ENCODE results near the gene GLUL.
"Not testable (repeated sequence)": the region's sequence is repeated elsewhere in the genome, so short reads cannot be mapped to it uniquely, and the experiment has no call there.

Gene GLUL

DNA sequence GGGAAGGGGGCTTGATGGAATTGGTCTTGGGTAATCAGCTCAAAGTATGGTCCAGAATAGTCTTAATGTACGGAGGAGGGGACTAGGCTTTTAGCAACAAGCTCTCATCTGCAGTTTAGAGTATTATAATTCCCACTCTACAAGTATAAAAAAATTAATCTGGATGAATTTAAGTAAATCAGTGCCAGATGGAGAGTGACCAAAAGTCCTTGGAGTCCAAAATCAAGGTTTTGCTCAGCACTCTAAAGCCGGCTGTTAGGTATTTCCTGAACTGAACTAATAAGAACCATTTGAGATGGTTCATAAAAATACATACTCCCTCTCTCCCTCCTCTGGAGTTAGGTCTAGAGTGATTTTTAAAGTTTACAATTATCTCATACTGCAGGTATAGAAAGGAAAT is 23.7 kb downstream of the GLUL start:
- DNase-seq: no peak

DNA sequence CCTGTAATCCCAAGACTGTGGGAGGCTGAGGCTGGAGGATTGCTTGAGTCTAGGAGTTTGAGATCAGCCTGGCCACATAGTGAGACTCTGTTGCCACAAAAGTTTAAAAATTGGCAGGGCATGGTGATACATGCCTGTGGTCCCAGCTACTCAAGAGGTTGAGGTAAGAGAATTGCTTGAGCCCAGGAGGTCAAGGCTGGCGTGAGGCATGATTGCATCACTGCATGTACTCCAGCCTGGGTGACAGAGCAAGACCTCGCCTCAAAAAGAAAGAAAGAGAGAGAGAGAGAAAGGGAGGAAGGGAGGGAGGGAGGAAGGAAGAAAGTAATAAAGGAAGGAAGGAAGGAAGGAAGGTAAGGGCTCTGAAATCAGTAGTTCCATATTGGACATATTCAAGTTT is 25.0 kb downstream of the GLUL start:
- DNase-seq: no peak

DNA sequence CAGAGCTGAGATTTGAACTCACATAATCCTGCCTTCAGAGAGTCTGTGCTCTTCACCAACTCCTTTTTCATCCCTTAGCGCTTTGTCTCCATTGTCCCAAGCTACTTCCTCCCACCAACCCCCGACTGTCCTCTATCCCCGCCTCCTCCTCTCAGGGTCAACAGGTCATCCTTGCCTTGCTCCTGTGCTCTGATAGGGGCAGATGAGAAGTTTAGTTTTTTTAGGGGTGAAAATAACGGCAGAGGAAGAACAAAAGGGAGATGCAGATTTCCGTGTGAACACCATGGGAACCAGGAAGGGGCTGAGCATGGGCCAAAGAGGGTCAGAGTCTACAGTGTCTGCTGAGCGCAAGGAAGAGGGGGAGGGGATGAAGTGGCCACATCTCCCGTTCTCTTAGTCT is 31.9 kb downstream of the GLUL start:
- DNase-seq: no peak

DNA sequence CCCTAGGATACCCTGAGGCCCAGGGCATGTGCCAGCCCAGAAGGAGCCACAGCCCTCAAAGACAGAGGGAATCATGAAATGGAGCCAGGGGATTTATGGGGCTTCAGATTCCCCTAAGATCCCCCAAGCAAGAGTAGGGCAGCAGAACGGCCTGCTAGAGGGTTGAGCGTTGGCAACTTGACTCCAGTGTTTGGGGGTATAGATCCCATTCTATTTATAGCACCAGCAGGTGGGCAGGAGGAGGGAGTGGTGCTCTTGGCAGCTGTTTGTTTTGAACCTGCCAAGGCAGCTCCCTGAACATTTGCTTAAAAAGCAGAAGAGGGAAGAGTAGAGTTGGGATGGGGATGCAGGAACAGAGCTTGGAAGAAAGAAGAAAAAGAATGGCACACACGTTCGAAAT is 33.7 kb downstream of the GLUL start:
- no peak for DNase-seq

DNA sequence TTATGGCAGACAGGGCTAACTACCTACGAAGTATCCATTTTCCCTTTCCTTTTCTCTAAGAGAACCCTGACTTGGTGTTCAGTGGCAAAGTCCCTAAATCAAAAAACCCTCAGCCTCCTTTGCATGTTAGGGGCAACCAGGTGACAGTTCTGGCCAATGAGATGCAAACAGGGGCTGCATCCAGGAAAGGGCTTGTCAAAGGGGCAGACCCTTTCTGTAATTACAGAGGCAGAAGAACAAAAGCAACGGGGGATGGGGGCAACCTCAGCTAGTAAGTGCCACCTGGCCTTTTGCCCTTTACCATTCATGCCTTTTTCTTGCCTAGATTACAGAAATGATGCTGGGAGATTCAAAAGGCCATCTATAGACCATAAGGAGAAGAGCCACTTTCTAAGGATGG is 34.4 kb downstream of the GLUL start:
- no peak for DNase-seq

DNA sequence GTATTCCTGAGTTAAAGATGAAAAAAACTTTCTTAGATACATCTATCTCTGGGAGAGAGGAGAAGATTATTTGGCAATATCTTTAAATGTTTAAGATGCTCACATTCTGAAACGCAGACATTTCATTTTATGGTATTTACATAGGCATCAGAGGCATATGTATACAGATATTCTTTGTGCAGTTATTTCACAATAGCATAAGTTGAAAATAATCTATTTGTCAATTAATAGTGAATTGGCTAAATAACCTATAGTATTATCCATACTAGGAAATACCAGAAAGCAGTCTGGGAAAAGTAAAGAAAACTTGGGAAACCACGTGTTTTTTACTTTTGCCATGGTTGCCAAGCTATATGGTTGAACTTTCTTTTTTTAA is 35.9 kb downstream of the GLUL start:
- no peak for DNase-seq

DNA sequence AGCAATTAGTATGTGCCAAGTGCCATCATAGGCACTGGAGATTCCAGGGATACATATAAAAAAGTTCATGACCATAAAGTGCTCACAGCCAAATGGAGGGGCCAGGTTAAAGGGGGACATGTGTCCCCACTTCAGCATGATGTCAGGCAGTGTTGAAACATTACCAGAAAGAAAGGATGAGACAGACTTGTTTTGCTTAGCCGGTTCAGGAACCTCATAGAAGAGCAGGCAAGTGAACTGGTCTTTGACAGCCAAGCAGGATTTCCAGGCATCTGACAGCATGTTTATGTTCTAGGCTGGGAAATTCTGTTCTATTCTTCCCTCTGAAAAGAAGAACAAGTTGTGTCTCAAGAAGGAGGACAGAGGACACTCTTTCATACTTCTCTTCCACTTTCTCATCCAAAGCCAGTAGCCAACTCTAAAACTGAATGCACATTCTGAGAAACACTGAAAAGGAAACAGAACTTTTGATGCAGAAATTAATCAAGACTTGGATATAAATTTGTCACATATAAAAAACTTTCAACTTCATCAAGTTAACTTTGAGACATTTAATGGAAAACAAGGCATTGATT is 39.7 kb downstream of the GLUL start:
- DNase-seq: no peak

DNA sequence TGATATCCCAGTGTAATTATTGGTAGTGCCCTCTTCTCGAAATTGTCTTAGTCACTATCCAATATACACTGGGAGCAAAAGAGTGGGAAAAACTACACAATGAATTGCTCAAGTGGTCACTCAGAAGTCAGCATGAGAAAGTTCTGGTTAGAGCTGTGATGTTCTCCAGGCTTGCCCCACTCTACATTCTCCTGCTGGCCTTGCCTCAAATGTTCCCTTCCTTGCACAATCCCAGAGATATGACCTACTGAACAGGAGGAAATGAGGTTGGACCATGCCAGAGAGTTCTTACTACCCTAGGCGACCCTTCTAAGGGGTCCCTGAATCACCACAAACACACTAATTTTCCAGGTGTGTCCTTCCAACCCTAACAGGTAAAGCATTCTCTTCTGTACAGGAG is 40.8 kb downstream of the GLUL start:
- DNase-seq: no peak

DNA sequence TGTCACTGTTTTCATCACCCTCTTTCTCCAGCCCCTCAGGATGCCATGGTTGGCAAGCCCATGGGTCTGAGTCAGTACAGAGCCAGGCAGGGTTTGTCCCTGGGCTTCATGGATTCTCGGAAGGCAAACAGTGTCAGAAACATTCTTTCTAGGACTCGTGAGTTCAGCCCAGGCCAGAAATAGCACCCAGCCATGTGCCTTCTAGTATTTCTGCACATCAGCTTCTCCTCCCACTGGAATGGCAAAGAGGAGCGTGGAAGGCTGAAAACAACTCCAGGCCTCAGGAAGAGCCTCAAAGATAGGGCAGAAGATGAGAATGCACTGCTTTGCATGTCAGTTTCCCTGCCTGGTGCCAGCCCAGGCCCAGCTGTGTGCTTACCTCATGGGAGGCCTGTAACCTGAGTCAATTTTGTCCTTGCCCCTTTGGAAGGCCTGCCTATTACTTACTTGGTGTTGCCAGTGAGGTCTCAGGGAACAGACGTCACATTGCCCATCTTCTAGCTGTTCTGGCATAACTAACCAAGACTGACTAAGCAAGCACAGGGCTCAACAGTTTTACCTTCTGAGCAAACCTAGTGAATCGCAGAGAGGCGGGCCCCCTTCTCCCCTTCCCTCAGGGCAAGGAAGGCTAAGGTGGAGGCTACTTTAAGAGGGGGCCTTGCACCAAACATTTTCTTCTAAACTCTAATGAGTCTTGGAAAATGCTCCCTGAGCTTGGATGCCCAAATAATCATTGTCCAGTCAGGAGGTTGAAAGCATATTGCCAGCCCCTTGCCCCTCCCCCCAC is 42.4 kb downstream of the GLUL start:
- DNase-seq: no peak

DNA sequence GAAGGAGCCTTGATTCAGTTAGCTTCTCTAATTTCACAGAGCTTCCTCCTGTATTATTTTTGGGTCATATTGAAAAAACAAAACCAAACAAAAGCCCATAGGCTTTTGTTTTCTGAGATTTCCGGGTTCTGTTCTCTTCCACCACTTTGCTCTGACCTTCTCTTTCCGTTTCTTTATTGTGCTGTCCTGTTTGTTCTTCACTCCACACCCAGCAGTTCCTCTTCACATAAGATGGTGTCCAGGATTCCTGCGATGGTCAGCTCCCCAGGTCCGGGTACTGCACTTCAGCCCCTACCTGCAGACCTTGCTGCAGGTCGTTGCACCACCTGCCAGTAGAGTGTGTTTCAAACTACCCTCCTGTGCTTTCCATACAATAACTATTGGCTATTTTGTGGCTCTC is 44.6 kb downstream of the GLUL start:
- no peak for DNase-seq

DNA sequence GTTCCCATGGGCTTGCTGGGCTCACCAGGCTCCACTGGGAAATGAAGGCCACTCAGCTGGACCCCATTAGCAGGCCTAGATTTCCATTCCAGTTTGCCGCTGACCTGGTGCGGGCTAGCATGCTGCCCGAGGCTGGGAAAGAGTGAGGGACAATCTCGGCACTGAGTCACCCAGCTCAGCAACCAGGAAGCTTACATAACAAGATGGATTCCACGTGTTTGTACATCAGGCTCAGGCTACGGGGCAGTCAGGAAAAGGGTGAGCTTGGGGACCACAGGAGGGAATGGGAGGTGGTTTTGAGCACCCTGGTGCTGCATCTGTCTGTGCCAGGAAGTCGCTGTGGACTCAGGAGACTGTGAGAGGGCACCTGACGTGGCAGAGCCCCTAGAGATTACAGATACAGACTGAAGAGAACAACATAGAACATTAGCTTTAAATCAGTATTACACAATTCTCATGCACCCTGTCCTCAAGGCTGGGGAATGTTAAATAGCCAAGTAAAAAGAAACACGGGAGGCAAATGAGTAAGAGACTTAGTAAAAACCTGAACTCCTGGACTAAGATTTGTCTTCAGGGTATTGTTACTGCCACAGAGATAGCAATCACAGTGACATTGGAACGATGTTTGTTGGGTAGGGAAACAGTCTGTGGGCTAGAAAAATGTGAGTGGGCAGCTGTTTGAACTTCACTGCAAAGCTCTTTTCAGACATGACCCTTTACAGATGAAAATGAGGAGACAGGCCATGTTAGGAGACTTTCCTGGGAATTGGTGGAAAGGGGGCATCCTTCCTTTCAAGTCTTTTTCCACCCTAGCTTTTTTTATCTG is 51.1 kb downstream of the GLUL start:
- no peak for DNase-seq

DNA sequence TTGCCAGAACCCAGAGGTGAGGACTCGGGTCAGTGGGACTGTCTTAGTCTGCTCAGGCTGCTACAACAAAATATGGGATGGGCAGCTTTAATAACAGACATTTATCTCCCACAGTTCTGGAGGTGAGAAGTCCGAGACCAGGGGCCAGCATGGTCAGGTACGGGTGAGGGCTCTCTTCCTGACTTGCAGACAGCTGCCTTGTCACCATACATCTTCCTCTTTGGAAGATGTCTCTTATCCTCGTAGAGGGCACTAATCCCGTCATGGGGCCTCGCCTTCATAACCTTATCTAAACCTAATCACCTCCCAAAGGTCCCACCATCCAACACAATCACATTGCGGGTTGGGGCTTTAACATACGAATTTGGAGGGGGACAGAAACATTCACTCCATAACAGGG is 51.9 kb downstream of the GLUL start:
- DNase-seq: no peak

DNA sequence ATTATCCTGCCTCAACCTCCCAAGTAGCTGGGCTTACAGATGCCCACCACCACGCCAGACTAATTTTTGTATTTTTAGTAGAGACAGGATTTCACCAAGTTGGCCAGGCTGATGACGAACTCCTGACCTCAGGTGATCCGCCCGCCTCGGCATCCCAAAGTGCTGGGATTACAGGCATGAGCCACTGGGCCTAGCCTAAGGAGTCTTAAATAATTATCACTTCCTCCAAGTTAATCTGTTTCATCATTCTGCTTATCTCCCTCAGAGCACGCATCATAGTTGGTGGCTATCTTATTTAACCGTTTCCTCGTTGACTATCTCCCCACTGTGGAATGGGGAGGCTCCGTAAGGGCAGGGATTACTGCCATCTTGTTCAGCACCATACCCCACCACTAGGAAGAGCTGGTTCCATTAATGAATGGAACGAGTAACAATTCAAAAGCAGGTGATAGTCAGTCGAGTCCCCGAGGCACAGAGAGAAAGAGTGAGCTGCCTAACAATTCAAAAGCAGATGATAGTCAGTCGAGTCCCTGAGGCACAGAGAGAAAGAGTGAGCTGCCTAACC is 52.7 kb downstream of the GLUL start:
- DNase-seq: no peak

DNA sequence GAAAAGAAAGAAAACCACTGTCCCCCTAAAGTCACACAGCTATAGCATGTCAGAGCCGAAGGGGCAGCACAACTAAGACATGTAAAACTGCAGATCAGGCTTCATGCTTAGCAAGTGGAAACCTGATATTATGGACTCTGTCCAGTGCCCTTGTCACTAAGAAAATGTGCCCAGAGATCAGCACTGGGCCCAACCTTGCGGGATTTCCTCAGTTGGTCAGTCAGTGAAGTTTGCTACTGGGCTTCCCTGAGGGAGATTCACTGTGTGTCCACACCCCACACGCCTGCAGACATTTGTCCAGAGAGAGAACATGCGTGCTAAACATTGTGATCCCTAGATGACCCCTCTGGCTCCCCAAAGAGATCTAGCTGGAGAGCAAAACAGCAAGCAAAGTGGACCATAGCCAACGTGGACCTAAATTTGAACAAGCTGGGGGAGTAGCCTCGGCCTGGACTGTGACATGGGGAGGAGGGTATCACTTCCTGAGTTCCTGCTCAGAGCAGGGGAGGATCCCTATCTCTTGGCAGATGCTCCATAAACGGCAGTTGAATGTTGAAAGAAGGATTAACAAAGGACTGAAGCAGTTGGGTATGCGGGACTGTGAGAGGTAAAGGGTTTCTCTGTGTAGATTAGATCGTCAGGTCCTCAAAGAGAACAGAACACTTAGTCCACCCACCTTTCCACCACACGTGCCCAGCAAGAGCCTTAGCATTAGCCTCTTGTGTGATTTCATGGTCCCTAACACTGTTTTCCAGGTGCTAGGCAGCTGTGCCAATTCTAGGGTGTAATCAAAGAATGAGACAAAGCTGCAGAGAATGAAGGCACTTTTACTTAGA is 53.6 kb downstream of the GLUL start:
- DNase-seq: no peak

DNA sequence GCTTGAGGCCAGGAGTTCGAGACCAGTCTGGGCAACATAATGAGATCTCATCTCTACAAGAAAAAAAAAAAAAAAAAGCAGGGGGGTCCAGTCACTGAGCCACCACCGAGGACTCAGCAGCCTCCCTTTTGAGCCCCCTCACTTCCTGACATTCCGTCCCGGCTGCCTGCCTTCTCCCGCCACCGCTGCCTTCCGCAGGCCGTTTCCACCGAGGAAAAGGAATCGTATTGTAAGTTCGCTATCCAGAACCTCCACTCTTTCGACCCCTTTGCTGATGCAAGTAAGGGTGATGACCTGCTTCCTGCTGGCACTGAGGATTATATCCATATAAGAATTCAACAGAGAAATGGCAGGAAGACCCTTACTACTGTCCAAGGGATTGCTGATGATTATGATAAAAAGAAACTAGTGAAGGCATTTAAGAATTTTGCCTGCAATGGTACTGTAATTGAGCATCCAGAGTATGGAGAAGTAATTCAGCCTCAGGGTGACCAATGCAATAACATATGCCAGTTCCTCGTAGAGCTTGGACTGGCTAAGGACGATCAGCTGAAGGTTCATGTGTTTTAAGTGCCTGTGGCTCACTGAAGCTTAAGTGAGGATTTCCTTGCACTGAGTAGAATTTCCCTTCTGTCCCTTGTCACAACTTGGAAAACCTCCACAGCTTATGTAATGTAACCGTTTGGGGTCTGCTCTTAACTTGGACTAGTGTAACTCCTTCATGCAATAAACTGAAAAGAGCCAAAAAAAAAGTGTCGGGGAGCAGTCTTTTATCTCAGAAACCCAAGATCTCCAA is 55.6 kb downstream of the GLUL start:
- no peak for DNase-seq

DNA sequence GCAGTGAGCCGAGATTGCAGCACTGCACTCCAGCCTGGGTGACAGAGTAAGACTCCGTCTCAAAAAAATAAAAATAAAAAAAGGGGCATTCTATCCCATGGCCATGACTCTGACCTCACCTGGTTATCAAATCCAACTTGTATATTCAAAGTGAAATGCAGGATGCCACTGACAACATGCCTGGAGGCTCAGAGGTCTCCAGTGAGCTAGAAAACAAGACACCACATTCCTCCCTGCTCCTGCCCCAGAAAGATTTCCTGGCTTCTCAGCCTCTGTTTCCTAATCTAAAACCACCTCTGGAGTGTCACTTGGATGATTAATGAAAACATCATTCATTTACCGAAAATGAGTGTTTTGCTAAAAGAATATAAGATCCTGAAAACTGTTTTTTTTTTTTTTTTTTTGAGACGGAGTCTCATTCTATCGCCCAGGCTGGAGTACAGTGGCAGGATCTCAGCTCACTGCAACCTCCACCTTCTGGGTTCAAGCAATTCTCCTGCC is 58.5 kb downstream of the GLUL start:
- not testable (repeated sequence) for DNase-seq

DNA sequence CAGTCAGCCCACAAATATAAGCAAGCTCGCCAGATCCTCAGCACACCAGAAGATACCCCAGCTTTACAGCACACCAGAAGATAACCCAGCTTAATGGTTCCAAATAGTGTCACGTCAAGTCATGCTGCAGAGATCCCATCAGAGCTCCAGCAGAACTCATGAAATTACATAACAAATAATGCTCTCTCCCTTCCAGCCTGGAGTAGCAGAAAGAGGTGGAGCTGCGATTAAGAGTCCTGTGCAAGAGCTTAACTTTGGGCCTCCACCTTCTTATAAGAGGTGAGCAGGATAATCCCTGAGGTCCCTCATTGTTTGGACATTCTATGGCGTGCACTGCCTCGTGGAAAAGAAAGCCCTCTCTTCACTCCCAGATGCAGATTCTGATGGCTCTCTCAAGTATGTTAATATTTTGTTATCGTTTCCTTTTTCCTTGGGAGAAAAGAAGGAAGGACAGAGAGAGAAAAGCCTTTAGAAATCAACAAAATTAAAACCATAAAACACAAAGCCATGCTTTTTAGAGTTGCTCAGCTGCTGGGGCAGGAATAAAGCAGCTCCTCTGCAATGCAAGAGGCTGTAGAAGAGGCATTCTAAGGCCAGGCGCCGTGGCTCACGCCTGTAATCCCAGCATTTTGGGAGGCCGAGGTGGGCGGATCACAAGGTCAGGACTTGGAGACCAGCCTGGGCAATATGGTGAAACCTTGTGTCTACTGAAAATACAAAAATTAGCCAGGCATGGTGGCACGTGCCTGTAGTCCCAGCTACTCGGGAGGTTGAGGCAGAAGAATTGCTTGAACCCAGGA is 59.1 kb downstream of the GLUL start:
- no peak for DNase-seq

Data from stimulated activated CD4-positive, alpha-beta T cell treated with anti-CD3 and anti-CD28 coated beads, Interleukin-2, amount 100 ng/mL, for 48 hours (primary cell).